Neural cell (in vitro differentiated cells): ENCODE data around the gene PIAS4. TPM values are rescaled to one million over a fixed set of nuclear protein-coding genes. Genes with fewer than 3 reads are reported as not detected.
A peak's percentile ranks its signal among the peaks of the same experiment; 100 is the strongest.
"Not testable (repeated sequence)": the region's sequence is repeated elsewhere in the genome, so short reads cannot be mapped to it uniquely, and the experiment has no call there.

Experiments used
- H2AFZ ChIP-seq: fragments of 200-600, 300-800 bp; sonication (generic), shearing (Covaris generic); 2 replicates; pipeline ENCODE4 v1.6.0; 2014; ENCODE audit warnings: low read depth, mild to moderate bottlenecking, antibody characterized with exemption, low read length, moderate library complexity
- H3F3A ChIP-seq: fragments of 200-600 bp; shearing (Covaris generic); 2 replicates; pipeline ENCODE4 v1.6.1; 2016; ENCODE audit warnings: mild to moderate bottlenecking, moderate library complexity, mixed read lengths, antibody characterized with exemption, low read length; ENCODE audit not compliant: insufficient read depth, poor library complexity, severe bottlenecking
- H3K27ac ChIP-seq: fragments of 200-600, 300-800 bp; sonication (generic), shearing (Covaris generic); 2 replicates; pipeline ENCODE4 v1.5.1; 2014; ENCODE audit warnings: mild to moderate bottlenecking, low read length, moderate library complexity
- H3K27me3 ChIP-seq: fragments of 300-800, 200-600 bp; sonication (generic), shearing (Covaris generic); 2 replicates; pipeline ENCODE4 v1.6.0; 2014; ENCODE audit warnings: mild to moderate bottlenecking, low read depth, low read length, moderate library complexity; ENCODE audit not compliant: insufficient read depth
- H3K36me3 ChIP-seq: fragments of 300-800, 200-600 bp; sonication (generic), shearing (Covaris generic); 2 replicates; pipeline ENCODE4 v1.5.1; 2014; ENCODE audit warnings: mild to moderate bottlenecking, antibody characterized with exemption, low read length, moderate library complexity; ENCODE audit not compliant: insufficient read depth
- H3K4me2 ChIP-seq: fragments of 300-800, 200-600 bp; sonication (generic), shearing (Covaris generic); 2 replicates; pipeline ENCODE4 v1.6.0; 2014; ENCODE audit warnings: mild to moderate bottlenecking, low read length
- H3K4me3 ChIP-seq: fragments of 300-800, 200-600 bp; sonication (generic), shearing (Covaris generic); 2 replicates; pipeline ENCODE4 v1.5.1; 2014; ENCODE audit warnings: mild to moderate bottlenecking, low read length, moderate library complexity
- H3K79me2 ChIP-seq: fragments of 200-600 bp; shearing (Covaris generic); replicated peaks from 2 replicates; pipeline ENCODE4 v1.6.0; 2014; ENCODE audit warnings: mild to moderate bottlenecking, low read length, moderate library complexity; ENCODE audit not compliant: insufficient read depth
- H3K9ac ChIP-seq: fragments of 300-800, 200-600 bp; sonication (generic), shearing (Covaris generic); 2 replicates; pipeline ENCODE4 v1.6.1; 2016; ENCODE audit warnings: mild to moderate bottlenecking, low read length, mixed read lengths
- H3K9me2 ChIP-seq: fragments of 200-600 bp; shearing (Covaris generic); 2 replicates; pipeline ENCODE4 v1.6.1; 2016; ENCODE audit warnings: mild to moderate bottlenecking, low read length, mixed read lengths; ENCODE audit not compliant: insufficient read depth
- H3K9me3 ChIP-seq: fragments of 200-600, 300-800 bp; sonication (generic), shearing (Covaris generic); 2 replicates; pipeline ENCODE4 v1.6.1; 2016; ENCODE audit warnings: mild to moderate bottlenecking, mixed run types, low read length, moderate library complexity, mixed read lengths
- H4K20me1 ChIP-seq: fragments of 200-600 bp; shearing (Covaris generic); 2 replicates; pipeline ENCODE4 v1.6.1; 2016; ENCODE audit warnings: mild to moderate bottlenecking, mixed run types; ENCODE audit not compliant: insufficient read depth
- EP300 ChIP-seq: fragments of 450-650 bp; conservative IDR thresholded peaks from 2 replicates; pipeline ENCODE4 v1.6.1; 2014; ENCODE audit warnings: antibody characterized with exemption, mild to moderate bottlenecking, moderate library complexity; ENCODE audit not compliant: poor library complexity, severe bottlenecking
- EZH2 ChIP-seq: fragments of 200-600, 300-800 bp; shearing (Covaris generic), sonication (generic); IDR thresholded peaks from 2 replicates; pipeline ENCODE4 v1.6.1; 2014; ENCODE audit warnings: antibody characterized with exemption, low read length, borderline replicate concordance, mild to moderate bottlenecking; ENCODE audit not compliant: insufficient read depth, poor library complexity, severe bottlenecking
- MXI1 ChIP-seq: fragments of 450-650 bp; conservative IDR thresholded peaks from 2 replicates; pipeline ENCODE4 v1.6.1; 2014; ENCODE audit warnings: antibody characterized with exemption, mild to moderate bottlenecking; ENCODE audit not compliant: poor library complexity, severe bottlenecking
- POLR2AphosphoS5 ChIP-seq: IDR thresholded peaks from 2 replicates; pipeline ENCODE4 v1.6.1; 2012
- RAD21 ChIP-seq: fragments of 450-650 bp; conservative IDR thresholded peaks from 2 replicates; pipeline ENCODE4 v1.6.1; 2014; ENCODE audit warnings: antibody characterized with exemption, mild to moderate bottlenecking, moderate library complexity
- SMC3 ChIP-seq: fragments of 450-650 bp; conservative IDR thresholded peaks from 2 replicates; pipeline ENCODE4 v1.6.1; 2014; ENCODE audit warnings: antibody characterized with exemption, mild to moderate bottlenecking, moderate library complexity; ENCODE audit not compliant: poor library complexity
- TAF1 ChIP-seq: IDR thresholded peaks from 2 replicates; pipeline ENCODE4 v1.6.1; 2012; ENCODE audit warnings: low read depth
- polyA plus RNA-seq: library from polyadenylated mRNA; depleted of rRNA; stranded (reverse); fragments of >200 nt; gene quantifications from 2 replicates; pipeline ENCODE4 v1.2.3, GENCODE V29; 2014
- TF ChIP-seq, protein P1 (sequence below): IDR thresholded peaks from 2 replicates; pipeline ENCODE4 v1.6.1; 2012; ENCODE audit warnings: borderline replicate concordance
- TF ChIP-seq, protein P2 (sequence below): fragments of 450-650 bp; IDR thresholded peaks from 2 replicates; pipeline ENCODE4 v1.5.1; 2014; ENCODE audit warnings: antibody characterized with exemption, mild to moderate bottlenecking, moderate library complexity; ENCODE audit not compliant: poor library complexity, severe bottlenecking

Gene PIAS4
- polyA plus RNA-seq, 1 donor from 2014 or later, result 22.3 TPM

DNA sequence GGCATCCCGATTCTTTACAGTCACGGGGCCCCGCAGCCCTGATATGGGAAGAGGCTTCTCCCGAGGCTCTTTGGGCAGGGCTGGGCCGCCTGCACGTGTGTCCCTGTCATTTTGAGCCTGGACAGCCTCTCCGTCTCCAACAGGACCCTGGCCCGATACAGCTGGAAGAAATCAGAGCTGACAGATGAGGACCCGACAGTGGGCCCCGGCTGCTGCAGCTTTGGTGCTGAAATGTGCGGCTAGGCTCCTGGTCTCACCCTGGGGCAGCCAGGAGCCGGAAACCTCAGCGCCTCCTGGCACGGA is 3.2 kb downstream of the PIAS4 start:
- H3K4me3 ChIP-seq, result no peak overlapping the region
- peaks cover 15% of the 10 kb centered on the region for H4K20me1 ChIP-seq

DNA sequence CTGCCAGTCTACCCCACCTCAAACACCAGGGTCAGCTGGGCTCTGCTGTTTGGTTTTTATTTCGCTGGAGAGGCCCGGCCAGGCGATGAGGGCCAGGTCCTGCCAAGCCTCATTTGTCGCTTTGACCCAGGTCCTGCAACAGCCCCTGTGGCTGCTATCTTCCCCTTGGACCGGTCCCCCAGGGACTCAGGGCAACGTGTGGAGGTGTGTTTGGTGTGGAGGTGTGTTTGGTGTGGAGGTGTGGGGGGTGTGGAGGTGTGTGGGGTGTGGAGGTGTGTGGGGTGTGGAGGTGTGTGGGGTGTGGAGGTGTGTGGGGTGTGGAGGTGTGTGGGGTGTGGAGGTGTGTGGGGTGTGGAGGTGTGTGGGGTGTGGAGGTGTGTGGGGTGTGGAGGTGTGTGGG is 3.9 kb downstream of the PIAS4 start:
- H2AFZ ChIP-seq, H3K36me3 ChIP-seq, H3K4me2 ChIP-seq, H3F3A ChIP-seq, H3K9me2 ChIP-seq, H3K27me3 ChIP-seq, H3K9me3 ChIP-seq, H3K27ac ChIP-seq, H3K9ac ChIP-seq: not testable (repeated sequence)
- Histone ChIP-seq H3K4me3 (peak overlapping the region; percentile 35), H4K20me1 (peaks cover 17% of the 10 kb centered on the region), H3K79me2 (peaks cover 40% of the 10 kb centered on the region)

More for the DNA sequence above, 3.2 kb downstream of the PIAS4 start:
- TF ChIP-seq EP300, result no peak
- TF ChIP-seq, protein P1, sequence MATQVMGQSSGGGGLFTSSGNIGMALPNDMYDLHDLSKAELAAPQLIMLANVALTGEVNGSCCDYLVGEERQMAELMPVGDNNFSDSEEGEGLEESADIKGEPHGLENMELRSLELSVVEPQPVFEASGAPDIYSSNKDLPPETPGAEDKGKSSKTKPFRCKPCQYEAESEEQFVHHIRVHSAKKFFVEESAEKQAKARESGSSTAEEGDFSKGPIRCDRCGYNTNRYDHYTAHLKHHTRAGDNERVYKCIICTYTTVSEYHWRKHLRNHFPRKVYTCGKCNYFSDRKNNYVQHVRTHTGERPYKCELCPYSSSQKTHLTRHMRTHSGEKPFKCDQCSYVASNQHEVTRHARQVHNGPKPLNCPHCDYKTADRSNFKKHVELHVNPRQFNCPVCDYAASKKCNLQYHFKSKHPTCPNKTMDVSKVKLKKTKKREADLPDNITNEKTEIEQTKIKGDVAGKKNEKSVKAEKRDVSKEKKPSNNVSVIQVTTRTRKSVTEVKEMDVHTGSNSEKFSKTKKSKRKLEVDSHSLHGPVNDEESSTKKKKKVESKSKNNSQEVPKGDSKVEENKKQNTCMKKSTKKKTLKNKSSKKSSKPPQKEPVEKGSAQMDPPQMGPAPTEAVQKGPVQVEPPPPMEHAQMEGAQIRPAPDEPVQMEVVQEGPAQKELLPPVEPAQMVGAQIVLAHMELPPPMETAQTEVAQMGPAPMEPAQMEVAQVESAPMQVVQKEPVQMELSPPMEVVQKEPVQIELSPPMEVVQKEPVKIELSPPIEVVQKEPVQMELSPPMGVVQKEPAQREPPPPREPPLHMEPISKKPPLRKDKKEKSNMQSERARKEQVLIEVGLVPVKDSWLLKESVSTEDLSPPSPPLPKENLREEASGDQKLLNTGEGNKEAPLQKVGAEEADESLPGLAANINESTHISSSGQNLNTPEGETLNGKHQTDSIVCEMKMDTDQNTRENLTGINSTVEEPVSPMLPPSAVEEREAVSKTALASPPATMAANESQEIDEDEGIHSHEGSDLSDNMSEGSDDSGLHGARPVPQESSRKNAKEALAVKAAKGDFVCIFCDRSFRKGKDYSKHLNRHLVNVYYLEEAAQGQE, result no peak
- no peaks in the 10 kb centered on the region for H3F3A ChIP-seq
- H2AFZ ChIP-seq, result no peak overlapping the region
- H3K27me3 ChIP-seq, result no peaks in the 10 kb centered on the region
- peaks cover 40% of the 10 kb centered on the region for H3K79me2 ChIP-seq
- no peak overlapping the region for H3K27ac ChIP-seq
- H3K4me2 ChIP-seq, result no peak overlapping the region
- no peaks in the 10 kb centered on the region for H3K9me3 ChIP-seq
- H3K9me2 ChIP-seq, result no peaks in the 10 kb centered on the region
- no peak overlapping the region for H3K9ac ChIP-seq
- no peaks in the 10 kb centered on the region for H3K36me3 ChIP-seq

DNA sequence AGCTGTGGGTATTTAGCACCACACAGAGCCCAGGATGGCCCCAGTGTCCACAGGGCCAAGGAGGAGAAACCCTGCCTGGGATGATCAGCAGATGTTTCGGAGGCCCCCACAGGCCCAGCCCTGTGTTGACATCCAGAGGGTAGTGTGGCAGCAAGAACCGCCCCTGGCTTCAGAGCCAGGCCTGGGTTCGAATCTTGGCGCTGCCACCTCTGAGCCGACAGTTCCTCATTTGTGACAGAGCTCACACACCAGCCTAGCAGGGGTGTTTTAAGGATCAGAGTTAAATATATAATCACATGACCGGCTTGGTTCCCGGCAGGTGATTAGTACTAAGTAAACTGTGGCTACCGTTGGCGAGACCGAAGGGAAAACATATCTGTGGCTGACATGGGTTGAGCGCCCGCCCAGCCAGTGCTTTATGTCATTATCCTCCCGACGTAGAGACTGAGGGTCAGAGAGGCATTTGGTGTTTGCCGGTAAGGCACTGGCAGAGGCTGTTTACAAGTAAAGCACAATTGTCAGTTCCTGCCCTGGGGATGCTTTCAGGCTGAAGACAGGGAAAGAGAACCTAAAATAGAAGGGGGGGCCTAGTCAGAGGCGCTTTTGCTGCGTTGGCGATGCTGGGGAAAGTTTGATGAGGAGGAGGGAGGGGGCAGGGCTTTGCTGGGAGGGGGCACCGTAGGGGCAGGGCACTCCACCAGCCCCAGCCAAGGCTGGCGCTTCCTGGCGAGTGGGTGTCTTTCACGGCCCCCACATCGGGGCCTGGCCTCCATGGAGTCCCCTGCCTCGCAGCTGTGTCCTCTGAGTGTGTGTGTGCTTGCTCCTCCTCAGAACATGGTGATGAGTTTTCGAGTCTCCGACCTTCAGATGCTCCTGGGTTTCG is 4.8 kb downstream of the PIAS4 start:
- Histone ChIP-seq H3K79me2 (peaks cover 40% of the 10 kb centered on the region), H3F3A (no peaks in the 10 kb centered on the region), H3K36me3 (no peaks in the 10 kb centered on the region), H2AFZ (no peak overlapping the region), H3K9me2 (no peaks in the 10 kb centered on the region), H3K9me3 (no peaks in the 10 kb centered on the region), H3K27ac (no peak overlapping the region), H3K4me2 (no peak overlapping the region), H3K4me3 (no peak overlapping the region), H3K9ac (no peak overlapping the region), H3K27me3 (no peaks in the 10 kb centered on the region), H4K20me1 (peaks cover 22% of the 10 kb centered on the region)
- TF ChIP-seq MXI1, result no peak
- TF ChIP-seq, protein P2, sequence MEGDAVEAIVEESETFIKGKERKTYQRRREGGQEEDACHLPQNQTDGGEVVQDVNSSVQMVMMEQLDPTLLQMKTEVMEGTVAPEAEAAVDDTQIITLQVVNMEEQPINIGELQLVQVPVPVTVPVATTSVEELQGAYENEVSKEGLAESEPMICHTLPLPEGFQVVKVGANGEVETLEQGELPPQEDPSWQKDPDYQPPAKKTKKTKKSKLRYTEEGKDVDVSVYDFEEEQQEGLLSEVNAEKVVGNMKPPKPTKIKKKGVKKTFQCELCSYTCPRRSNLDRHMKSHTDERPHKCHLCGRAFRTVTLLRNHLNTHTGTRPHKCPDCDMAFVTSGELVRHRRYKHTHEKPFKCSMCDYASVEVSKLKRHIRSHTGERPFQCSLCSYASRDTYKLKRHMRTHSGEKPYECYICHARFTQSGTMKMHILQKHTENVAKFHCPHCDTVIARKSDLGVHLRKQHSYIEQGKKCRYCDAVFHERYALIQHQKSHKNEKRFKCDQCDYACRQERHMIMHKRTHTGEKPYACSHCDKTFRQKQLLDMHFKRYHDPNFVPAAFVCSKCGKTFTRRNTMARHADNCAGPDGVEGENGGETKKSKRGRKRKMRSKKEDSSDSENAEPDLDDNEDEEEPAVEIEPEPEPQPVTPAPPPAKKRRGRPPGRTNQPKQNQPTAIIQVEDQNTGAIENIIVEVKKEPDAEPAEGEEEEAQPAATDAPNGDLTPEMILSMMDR, result no peak
- TF ChIP-seq EZH2, result no peak
- TF ChIP-seq POLR2AphosphoS5, result no peak
- TF ChIP-seq RAD21, result no peak
- TF ChIP-seq EP300, result no peak
- TF ChIP-seq, protein P1, result no peak
- no peak for TF ChIP-seq SMC3
- no peak for TF ChIP-seq TAF1
